HK-2 (cell line): ENCODE measurements around the gene FAM200A.
"Not testable (repeated sequence)": the region's sequence is repeated elsewhere in the genome, so short reads cannot be mapped to it uniquely, and the experiment has no call there.

Experiments
- DNase-seq: peaks from one replicate; pipeline ENCODE4 v3.0.0-alpha.2; 2018; ENCODE audit not compliant: unreplicated experiment

The FAM200A gene

DNA sequence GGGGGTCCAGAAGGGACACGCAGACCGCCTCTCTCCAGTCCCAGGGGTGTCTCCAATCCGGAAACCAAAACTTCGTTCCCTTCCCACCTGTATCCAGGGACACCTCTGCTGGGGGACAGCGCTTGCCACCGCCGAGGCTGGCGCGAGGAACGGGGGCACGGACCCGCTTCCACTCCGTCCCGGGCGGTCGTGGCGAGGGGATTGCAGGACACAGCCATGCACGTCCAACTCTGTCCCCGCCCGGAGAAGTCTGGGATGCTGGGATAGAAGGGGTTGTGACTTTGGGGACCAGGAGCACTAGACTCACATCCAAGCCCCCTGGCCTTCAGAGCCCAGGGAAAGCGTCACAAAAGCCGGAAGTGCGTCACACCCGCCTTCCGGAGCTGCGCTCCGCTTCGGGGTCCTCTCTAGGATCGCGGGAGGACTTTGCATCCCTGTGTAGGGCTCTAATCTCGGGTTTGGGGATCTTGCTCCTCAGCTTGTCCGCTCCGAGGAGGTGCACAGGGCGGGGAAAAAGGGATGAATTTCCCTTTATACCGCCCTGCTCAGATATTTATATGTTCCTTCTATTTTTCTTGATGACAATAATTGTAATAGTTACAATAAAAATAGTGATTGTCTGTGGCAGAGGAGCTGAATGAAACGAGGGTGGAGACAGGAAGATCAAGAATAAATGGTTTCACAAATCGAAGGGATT lies at the start of gene FAM200A:
Gene FAM200A, minus strand, starts transcription at position 348 of the 697 bp plus-strand sequence. CDS start 3,707 bp downstream, outside the sequence.
- DNase-seq = peak; percentile 81

DNA sequence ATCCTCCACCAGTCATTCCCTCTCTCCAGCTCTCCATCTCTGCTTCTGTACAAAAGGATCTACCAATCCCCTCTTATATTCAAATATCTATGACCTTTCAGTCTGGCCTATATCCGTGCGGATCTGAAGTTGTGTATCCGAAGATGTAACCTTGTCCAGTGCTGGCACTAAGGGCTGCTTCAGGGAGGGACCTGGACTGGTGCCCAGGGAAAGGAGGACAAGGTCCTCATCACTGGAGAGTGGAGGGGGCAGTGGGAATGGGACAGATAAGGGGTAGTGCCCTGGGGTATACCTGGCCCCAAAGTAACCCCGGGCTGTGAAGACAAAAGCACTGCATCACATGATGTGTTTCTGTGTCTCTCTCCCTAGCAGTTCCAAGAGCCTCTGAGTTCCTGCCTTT lies 47.9 kb upstream of the FAM200A start:
- DNase-seq = no peak

DNA sequence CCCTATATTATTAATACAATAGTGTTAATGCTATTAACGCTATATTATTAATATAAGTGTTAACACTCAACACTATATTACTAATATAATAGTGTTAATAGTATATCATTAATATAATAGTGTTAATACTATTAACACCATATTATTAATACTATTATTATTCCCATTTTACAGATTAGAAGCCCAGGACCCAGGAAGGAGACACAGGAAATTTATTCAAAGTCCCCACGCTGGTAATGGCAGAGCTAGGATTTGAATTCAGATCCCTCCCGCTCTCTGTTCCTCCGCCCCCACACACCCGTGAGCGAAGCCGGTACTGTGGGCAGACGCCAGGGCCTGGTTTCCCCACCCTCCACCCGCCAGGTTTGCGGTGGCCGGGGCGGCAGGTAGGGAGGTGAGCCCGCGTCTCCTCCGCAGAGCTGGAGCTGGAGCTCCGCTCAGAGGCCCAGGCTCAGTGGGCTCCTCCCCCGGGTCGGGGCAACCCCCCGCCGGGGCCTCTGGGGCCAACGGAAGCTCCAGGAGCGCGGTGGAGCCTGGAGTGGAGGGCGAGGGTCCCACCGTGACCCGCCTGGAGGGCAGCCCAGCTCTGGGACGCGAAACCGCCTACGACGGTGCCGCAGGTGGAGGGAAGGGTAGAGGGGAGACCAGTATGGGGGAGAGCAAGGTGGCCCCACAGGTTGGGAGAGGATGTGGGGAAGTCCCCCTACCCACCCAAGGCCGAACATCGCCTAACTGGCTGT lies 46.0 kb upstream of the FAM200A start, which contains the start of gene TMEM225B:
Gene TMEM225B, plus strand, starts transcription at position 506 of the 740 bp plus-strand sequence. CDS start 6,122 bp downstream, outside the sequence.
- no peak for DNase-seq

DNA sequence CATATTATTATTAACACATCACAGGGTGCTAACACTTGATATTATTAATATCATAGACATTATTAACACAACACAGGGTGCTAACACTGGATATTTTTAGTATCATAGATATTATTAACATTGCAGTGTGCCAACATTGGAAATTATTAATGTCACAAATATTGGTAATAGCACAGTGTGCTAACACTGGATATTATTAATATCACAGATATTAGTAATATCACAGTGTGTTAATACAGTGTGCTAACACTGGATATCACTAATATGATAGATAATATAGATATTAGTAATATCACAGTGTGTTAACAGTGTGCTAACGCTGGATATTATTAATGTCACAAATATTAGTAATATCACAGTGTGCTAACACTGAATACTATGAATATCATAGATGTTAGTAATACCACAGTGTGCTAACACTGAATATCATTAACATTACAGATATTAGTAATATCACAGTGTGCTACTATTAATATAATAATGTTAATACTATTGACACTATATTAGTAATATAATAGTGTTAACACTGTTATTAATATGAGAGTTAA lies 44.6 kb upstream of the FAM200A start:
- DNase-seq = no peak

- no peak for DNase-seq
Observed at GRCh38 chr7:99594948-99595745, 43.2 kb upstream of the FAM200A start.

GRCh38 chr7:99588868-99589267 lies 37.0 kb upstream of the FAM200A start:
- DNase-seq = no peak

DNA sequence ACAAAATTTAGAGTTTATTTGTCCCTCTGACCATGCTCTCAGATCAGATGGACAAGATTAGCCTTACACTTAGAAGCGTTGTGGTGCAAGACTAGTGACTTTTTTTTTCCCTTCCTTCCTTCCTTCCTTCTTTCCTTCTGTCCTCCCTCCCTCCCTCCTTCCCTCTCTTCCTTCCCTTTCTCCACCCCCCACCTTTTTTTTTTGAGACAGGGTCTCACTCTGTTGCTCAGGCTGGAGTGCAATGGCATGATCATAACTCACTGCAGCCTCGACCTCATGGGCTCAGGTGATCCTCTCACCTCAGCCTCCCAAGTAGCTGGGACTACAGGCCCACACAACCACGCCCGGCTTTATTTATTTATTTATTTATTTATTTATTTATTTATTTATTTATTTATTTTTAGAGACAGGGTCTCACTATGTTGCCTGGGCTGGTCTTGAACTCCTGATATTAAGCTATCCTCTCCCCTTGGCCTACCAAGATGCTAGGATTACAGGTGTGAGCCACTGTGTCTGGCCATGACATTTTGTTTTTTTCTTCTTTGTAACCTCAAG lies 28.9 kb upstream of the FAM200A start:
- DNase-seq = not testable (repeated sequence)

DNA sequence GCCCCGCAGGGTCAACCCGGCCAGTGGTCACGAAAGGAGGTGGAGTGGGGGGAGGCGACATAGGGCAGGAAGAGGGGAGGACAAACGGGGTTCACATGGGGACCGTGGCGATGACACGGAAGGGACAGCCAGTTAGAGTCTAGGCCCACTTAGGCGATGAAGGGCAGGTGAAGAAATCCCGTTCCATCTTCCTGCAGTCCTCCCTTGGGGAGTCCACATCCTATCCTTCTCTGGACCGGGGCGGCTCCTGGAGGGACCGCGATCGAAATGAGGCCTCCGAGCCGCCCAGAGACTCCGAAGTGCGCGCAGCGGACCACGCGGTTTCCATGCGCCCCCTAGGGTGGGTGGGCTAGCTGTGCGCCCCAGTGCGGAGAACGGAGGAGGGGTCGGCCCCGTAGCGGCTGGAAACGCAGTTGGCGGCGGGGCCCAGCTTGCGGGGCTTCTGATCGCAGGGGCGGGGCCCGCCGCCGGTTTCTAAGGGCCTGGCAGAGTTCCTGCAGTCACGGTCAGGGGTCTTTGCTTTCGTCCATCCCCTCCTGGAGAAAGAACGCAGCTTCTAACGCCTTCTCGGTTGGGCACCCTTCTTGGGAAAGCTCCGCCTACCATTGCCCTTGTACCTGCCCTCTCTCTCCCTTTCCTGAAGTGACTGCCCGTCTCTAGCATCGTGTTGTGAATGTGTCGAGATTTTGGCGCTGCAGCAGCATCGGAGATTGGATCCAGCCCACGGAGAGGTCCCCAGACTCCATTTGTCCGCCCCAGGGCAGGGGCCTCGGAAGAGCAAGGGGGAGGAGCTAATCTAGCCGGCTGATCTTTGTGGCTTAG lies 28.3 kb upstream of the FAM200A start:
- no peak for DNase-seq

GRCh38 chr7:99579281-99579955 lies 27.5 kb upstream of the FAM200A start:
- no peak for DNase-seq

DNA sequence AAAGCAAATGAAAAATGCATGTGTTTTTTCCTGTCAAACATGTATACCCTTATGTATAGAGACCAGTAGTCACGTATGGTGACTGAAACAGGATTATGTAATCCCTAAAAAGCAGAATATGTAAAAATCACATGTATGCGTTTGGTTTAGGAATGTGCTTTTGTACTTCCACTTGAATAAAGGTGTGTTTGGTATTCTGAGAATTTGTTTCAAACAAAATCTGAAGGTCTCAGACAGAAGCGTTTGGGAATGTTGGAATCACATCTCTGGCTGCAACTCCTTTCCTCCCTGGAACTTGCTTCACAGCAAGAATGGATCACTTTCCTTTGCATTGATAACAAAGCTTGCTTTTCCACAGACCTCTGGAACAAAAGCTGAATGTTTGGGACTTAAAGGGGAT lies 24.3 kb upstream of the FAM200A start:
- DNase-seq = no peak

- no peak for DNase-seq
Observed at GRCh38 chr7:99573257-99573656, 21.3 kb upstream of the FAM200A start.

- no peak for DNase-seq
Observed at GRCh38 chr7:99571768-99572167, 19.9 kb upstream of the FAM200A start.

- not testable (repeated sequence) for DNase-seq
Observed at GRCh38 chr7:99568770-99569169, 16.9 kb upstream of the FAM200A start.

DNA sequence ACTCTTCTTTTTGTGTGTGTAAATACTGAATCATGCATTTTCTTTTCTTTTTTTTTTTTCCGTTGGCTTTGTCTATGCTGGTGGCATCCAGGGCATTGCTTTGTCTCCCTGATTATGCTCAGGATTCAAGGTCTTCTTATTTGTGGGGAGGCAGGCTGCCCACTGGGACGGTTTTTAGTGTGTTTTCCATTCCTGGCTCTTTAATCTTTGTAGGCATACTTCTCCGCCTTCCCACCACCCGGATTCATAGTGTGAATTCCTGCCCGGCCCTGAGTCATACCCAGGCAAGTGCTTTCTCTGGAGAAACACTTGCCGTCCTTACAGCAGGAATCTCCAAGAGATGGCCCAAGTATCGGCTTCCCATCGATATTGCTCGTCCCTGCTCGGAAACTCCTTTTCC lies 11.7 kb upstream of the FAM200A start:
- DNase-seq = peak; percentile 47

GRCh38 chr7:99562832-99563231 lies 10.9 kb upstream of the FAM200A start:
- DNase-seq = peak; percentile 75

GRCh38 chr7:99562114-99562784 lies 10.3 kb upstream of the FAM200A start:
- DNase-seq = no peak

GRCh38 chr7:99561737-99562051 lies 9.8 kb upstream of the FAM200A start:
- no peak for DNase-seq

DNA sequence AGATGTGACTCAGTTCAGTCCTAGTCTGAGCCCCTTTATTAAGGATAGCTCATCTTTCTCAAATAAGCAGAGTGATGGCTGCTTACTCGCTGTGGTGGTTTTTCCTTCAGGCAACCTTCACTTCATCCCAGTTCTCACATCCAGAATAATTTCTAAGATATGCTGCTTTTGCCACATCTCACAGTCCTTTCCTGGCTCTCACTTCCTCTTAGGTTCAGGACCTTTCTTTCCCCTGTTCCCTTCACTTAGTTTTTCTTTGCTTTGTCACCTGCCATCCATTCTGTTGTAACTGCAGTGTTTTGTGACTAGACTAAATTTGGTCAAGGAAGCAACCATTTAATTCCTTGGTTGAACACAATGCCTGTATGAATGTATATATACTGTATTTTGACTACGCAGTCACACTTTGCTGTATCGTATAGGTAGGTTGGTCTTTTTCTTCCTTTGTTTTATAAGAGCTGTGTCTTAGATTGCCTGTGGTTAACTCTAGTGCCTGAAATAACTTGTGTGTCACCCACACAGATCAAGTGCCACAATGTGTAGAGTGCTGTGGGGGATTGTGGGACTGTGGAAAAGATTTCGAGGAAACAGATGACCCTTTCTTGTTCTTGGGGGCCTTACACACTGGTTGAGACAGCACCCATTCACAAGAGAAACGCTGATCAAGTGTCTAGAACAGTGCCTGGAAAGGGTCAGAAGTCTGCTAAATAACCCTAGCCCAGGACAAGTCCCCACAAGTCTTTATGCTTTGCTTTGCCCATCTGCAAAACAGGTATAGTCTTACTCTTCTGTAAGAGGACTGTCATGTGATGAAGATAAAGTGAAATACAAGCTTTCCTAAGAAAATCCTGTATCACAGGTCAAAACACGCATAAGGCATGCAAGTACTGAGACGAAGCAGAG lies 9.2 kb upstream of the FAM200A start:
- DNase-seq = no peak
